GM18502 (cell line): Measurements from ENCODE around the gene PRKG1.

Source experiments
- ATAC-seq: cut with Tn5 transposase; IDR thresholded peaks from one replicate; pipeline ENCODE4 v1.9.1; 2021; ENCODE audit warnings: mild to moderate bottlenecking; ENCODE audit not compliant: unreplicated experiment, poor library complexity

Gene PRKG1

DNA sequence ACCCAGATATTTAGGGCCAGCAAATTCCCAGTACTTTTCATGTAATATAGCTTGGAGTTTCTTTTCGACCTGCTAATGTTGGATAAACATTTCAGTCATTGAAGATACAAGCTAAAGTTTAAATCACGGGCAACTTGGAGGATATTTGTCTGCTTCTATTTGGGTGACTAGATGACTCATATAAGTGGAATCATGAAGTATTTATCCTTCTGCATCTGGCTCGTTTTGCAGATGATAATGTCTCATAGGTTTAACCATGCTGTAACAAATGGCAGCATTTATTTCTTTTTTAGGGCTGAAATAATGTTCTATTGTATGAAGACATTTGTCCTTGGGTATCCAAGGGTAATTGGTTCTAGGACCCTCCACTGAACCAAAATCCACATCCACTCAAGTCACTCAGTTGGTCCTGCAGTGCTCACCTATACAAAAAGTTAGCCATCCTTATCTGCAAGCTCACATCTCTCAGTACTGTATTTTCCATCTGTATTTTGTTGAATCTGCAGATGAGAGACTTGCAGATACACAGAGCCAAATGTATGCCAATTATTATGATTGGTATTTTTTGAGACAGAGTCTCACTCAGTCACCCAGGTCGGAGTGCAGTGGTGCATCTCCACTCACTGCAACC, 812.3 kb downstream of the PRKG1 start:
- no peak for ATAC-seq

DNA sequence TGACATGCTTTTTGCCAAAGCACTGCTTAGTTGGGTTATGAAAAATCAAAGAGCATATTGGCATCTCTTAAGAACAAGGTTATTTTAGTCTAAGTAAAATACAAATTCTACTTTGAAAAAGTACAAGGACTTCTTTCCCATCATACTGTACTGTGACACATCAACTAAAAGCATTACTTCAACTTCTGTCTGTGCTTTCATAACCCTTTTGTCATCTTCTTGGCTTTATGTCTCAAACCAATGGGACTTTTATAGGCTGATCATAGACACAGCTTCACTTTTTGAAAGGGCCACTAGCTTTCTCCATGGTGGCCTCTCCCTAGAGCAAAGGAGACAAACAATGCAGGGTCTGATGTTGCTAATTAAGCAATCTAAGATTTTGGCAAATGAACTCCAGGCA, 814.0 kb downstream of the PRKG1 start:
- ATAC-seq: no peak

DNA sequence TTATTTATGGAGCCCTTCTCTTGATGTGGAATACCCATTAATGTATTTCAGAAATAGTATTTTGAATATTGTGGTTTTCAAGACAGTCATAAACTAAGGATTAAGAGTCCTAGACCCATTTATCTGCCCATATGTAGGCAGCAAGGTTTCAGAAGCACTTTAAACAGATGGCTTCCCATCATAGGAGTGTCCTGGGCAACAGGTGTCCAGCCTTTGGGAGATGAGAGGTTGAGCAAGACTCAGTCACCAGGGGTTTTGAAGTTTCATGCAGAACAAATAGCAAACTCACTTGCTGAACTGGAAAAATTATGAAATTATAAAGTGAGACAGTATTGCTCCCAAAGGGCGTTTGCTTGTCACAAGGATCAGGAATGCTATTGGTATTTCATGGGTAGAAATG, 818.0 kb downstream of the PRKG1 start:
- ATAC-seq: no peak

DNA sequence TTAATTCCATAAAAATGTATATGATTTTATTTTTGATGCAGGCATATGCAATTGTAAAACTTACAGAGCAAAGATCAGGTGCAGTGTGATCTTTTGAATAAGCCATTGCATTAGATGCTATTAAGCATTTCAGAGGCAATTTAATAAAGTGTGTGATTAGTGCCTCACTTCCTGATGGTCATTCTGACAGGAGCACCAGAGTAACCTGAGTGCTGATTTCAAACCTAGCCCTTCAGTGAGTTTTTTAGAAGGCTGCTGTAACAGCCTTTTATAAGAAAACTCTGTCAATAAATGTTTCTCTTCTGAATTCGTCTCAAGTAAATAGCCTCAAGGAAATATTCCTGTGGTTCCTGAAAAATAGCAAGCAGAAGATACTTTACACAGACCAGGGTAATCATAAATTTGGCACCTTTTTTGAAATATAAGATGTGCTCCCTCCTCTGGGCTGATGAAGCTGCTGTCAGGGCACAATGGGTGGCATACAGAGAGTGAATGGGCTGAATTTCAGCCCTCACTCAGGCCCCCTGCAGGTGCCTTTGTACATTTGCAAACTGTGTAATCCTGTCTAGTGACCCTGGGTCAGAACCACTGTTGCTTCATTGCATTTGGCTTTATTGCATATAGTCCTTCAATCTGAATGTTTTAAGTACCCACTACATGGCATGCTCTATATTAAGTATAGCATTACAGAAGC, 818.8 kb downstream of the PRKG1 start:
- ATAC-seq: peak; percentile 95

DNA sequence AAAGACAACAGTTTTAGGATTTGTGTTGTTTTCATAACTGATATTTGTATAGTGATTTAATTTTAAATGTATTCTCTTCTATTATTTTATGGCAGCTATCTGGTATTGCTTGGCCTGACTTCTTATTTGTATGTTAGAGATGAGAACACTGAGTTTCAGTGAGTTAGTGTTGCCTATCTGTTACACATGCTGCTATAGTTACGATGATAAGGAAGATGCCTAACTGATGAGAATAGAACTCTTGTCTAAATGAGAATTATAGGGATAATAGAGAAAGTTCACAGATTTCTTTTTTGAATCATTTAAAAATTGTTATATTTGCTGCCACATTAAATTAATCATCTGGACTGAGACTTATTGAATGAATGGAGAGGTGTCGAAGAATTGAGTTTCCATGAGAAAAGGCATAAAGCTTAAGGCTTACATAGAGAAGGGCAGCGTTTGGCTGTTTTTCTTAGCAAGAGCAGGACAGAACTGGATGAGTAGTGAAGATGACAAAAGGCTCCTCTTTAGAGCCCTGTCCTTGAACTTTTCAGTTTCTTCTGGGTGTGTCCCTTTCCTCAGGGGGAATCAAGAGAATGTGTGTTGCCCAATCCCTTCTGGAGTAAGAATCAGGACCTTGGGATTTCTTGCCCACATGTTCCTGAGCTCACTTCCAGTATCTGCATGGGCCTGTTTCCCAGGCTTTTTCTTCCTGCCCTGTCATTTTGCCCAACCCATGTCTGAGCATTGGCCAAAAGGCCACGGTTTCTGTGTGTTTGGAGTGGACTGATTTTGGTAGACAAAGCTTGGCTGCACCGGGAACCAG, 820.7 kb downstream of the PRKG1 start:
- ATAC-seq: no peak

DNA sequence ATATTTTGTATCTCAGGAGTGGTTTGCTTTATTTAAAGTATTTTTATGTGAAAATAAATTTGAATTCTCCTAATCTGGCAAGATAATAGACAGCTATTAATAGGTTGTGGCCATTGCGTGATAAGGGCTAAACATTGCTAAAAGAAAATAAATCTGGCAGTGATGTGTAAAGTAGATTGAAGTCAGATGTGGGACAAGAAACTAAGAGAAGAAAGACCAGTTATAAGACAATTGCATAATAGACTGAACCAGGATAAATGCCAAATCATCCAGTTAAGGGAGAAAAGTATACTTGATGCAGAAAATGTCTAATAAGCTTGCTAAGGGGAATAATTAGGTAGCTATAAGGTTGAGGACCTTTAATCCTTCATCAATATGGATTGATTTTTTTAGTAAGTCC, 822.6 kb downstream of the PRKG1 start:
- ATAC-seq: no peak

DNA sequence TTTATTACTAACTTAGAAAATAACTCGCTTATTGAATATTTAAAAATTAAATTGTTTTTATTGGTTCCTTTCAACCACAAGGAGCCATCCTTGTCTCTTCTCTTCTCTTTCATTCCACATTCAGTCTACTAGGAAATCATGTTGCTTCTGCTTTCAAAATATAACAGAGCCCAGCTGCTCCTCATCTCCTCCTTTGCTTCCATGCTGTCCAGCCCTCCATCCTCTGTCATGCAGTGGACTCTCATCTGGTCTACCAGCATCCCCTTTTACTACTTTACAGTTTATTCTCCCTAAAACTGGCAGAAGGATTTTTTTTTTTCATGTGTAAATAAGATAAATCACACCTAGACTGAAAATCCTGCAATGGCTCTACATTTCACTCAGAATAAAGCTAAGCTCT, 823.3 kb downstream of the PRKG1 start:
- no peak for ATAC-seq

DNA sequence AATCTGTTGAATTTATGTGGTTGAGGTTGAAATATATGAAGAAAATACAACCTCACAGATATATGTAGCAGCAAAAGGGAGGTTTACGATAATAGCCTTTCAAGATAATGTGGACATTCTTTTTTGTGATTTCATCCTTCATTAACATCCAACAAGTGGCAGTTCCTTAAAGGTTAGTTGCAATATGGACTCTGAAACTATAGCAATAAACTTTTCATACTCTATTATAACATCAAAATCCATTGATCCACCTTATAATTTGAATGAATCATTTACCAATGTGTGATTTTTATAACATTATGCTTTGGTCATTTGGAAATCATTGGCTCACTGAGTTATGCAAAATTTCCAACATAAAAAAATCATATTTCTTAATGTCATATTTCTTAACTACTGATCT, 825.9 kb downstream of the PRKG1 start:
- no peak for ATAC-seq

DNA sequence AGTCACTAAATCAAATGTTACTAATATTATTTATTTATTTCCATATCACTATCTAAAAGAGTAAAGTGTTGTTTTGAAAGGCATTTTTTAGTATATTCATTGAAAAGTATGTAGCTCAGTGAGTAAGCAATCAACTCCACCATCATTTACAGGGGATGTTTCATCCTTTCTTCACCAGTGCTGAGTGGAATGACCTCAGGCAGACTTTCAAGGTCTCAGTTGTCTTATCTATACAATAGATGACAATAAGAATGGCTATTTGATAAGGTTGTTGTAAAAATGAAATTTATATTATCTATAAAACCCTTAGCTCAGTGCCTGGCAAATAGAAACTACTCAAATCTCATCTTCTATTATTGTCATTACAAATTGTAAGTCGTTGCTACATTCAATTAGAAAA, 829.4 kb downstream of the PRKG1 start:
- ATAC-seq: no peak

DNA sequence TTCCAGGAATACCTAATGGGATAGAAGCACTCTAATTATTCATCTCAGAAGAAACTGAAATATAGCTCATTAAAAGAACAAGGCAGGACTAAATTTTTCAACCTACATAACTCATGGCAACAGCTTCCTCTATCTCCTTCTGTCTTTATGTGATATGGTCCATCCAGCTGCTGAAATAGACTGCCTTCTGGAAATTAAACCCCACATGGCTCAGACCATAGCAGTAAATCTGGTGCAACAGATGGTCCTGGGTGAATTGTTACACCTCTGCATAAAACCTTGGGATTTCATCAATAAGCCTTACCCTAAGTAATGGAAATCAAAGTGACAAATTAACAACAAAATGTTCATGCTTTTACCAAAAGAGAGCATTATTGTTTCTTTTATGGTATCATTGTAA, 830.7 kb downstream of the PRKG1 start:
- no peak for ATAC-seq

DNA sequence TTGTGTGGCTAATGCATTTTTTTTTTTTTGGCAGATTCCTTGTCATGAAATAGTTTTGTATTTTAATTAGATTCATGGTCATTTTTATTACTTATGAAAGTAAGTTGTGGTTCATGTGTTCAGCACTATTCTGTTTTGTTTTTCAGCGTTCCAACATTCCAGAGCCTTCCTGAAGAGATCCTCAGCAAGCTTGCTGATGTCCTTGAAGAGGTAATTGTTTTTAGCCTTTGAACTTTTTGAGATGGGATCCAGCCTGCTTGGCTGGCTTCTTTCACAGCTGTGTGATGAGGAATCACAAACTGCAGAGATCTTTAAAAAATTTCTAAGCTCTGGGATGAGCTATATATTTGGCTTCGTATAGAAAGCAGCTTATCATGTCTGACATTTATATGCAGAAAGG, 833.1 kb downstream of the PRKG1 start:
- no peak for ATAC-seq

DNA sequence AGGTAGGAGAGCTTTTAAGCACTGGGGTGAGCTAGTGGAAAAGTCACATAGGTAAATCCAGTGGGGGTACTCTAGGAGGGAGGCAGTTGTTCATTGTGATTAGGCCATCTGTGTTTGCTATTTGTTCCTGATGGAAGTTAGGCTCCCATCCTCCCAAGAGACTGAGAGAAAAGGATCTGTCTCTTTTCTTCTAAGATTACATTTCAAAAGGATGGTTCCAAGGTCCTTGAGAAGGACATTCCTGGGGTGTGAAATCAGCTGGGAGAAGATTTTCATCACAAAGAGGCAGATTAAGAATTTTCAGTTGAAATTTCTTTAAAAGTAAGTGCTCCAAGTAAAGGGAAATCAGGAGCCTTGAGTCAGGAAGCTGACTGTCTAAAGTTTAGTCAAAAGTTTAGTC, 835.9 kb downstream of the PRKG1 start:
- ATAC-seq: no peak

DNA sequence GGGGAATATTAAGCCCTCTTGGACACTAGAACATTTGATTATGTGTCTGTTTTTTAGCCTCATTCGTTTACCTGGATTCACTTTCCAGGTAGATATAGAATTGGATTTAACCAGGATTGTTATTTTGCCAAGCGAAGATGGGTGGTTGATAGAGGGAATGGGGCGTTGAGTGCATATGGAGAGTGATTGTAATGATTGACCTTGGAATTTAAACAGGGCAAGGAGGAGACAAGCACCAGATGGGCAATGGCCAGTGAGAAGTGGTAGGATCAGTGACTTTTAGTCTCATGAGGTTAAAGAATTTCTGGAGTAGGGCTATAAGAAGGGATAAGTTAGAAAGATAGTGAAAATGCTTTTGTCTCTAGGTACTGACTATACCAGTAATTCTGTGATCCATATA, 836.3 kb downstream of the PRKG1 start:
- ATAC-seq: no peak

DNA sequence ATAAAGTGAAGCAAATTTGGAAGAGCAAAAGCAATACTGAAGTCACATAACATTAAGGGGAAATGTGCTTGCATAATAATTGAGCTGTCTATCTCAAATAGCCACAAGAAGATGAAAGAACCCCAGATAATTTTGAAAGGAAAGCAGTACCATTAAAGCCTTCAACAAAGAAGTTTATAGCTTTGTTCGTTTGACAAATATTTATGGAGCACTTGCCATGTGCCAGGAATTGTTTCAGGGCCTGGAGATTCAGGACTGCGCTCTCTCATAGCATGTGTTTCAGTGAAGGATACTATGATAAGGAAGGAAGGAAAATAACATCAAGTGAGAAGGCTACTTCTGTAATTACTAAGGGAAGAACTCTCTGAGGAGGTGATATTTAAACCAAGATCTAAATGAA, 837.4 kb downstream of the PRKG1 start:
- no peak for ATAC-seq

DNA sequence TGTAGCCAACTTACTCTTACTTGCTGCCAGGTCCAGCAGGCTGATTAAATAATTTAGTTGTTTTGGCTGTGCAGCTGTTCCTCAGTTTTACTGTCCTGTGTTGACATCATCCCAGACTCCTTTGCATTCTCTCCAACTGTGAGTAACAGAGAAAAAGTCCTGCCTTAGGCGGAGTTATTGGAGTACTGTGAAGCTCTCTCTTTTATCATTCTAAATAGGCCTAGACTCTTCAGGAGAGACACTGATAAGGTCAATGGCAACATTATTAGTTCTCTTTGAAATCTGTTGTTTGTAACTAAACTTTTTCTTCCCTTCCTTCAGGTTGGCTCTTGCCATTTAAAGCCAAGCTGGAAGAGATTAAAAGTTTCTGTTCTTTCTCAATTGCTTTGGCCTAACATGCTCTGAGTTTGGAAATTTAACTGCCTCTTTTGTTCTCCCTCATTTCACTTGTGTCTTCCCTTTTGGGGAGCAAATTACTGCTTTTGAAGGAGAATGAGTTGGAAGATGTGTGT, 840.8 kb downstream of the PRKG1 start:
- ATAC-seq: no peak

DNA sequence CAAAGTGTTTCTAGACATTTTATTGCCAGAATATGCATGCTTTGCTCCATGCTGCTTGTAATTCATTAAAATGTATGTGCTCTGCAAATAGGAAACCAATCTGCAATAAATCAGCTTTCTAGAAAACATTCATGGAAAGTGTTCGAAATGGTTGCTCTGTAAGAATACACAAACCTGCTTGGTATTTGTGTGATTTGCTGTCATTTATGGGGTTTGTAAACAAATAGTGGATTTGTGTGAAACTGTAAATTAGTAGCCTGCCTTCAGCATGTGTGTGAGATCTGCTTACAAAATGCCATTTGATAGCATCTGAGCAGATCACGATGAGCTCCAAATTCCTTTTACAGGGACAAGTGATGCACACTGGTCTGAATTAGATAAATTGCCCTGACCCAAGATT, 844.2 kb downstream of the PRKG1 start:
- ATAC-seq: no peak

DNA sequence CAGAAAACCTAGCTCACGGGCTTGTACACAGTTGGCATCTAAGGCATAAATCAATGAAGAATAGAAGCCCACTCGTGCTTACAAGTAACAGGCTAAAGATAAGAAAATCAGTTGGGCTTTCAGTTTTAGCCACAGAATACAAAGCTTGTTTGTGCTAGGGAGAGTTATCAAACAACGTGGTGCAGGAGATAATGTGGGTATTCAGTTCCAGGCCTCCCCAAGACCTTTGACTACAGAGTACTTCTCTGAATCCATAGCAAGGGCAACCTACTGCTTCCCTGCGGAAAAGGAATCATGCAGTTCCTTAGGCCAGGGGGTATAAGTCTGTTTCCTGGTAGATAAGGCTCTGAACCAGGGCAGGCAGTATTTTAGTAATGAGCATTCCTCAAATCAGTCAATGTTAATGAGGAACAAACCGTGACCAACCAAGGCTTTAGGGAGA, 844.6 kb downstream of the PRKG1 start:
- peak; percentile 63 for ATAC-seq

DNA sequence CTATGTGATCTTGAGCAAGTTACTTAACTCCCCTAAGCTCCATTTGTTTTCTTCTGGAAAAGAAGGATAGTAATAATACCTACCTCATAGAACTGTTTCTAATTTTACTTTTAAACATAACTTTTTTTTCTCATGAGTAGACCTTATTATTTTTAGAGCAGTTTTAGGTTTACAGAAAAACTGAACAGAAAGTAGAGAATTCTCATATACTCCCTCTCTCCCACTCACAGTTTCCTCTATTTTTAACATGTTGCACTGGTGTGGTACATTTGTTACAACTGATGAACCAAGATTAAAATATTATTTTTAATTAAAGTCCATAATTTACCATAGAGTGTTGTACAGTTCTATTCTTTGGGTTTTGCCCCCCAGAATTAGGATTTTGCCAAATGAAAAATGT, 846.4 kb downstream of the PRKG1 start:
- ATAC-seq: peak; percentile 50

DNA sequence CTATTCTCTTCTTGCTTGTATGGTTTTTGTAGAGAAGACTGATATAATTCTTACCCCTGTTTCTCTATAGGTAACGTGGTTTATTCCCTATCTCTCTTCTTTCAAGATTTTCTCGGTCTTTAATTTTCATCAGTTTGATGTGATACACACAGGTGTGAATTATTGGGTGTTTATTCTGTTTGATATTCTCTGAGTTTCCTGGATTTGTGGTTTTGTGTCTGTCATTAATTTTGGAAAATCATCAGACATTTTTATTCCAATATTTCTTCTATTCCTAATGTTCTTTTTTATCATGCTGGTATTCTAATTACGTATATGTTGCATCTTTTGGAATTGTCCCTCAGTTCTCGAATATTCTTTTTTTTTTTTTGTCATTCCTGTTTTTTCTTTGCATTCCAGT, 850.1 kb downstream of the PRKG1 start:
- ATAC-seq: no peak

DNA sequence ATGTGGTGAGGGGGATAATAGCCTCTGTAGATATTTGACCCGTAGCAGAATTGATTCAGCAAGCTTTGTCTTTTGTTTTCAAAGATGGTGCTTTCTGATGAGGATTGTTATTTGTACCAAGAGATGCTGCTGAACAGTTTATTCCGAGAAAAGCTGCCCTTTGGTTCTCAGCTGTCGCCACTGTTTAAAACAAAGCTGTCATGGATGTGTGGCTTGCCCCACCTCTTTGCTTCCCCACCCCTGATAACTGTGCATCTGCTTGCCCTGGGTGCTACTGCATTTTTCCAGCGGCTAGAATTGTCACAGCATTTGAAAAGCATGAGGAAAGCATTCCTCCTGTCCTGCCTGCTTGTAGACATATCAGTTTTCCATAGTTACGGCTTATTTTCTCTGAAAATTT, 852.0 kb downstream of the PRKG1 start:
- no peak for ATAC-seq

DNA sequence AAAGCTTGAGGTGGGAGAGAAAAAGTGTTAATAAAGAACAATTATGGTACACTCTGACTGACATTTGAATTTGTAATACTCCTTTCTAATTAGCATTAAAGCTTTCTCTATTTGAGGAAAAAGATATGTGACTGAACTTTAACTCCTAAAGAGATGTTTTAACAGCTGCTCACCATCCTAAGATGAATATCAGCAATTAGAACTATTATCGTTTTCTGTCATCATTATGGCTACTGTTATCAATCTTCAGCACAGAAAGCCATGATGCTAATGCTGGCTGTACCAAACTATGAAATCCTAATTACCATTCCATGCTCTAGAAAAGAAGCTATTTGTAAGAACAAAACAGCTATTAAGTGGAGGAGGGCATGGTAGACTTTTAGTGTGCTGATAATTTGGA, 853.9 kb downstream of the PRKG1 start:
- ATAC-seq: no peak
